Mesendoderm (in vitro differentiated cells): ENCODE data around the gene SELENOH.

Source experiments
- DNase-seq: peaks from one replicate; pipeline ENCODE4 v3.0.0; 2013
- H2AK5ac ChIP-seq: 2 replicates; pipeline ENCODE4 v1.6.1; 2013; ENCODE audit warnings: low read length, inconsistent platforms
- H2BK120ac ChIP-seq: 2 replicates; pipeline ENCODE4 v1.6.1; 2013; ENCODE audit warnings: low read depth, mild to moderate bottlenecking, low read length, moderate library complexity, mixed read lengths
- H2BK15ac ChIP-seq: replicated peaks from 2 replicates; pipeline ENCODE4 v1.6.1; 2013; ENCODE audit warnings: low read depth, mild to moderate bottlenecking, moderate library complexity
- H2BK5ac ChIP-seq: 2 replicates; pipeline ENCODE4 v1.6.1; 2013; ENCODE audit warnings: low read length, inconsistent platforms
- H3K18ac ChIP-seq: 2 replicates; pipeline ENCODE4 v1.6.1; 2013; ENCODE audit warnings: mild to moderate bottlenecking, low read length, mixed read lengths
- H3K23ac ChIP-seq: one replicate; pipeline ENCODE4 v1.6.1; 2013; ENCODE audit warnings: low read length
- H3K27ac ChIP-seq: 2 replicates; pipeline ENCODE4 v1.5.1; 2013; ENCODE audit warnings: low read depth, mild to moderate bottlenecking, inconsistent platforms, low read length, moderate library complexity
- H3K27me3 ChIP-seq: 2 replicates; pipeline ENCODE4 v1.6.1; 2013; ENCODE audit warnings: low read length, control low read depth, mild to moderate bottlenecking, inconsistent platforms; ENCODE audit not compliant: insufficient read depth, poor library complexity
- H3K36me3 ChIP-seq: 2 replicates; pipeline ENCODE4 v1.6.1; 2013; ENCODE audit warnings: low read length, inconsistent platforms; ENCODE audit not compliant: control insufficient read depth, insufficient read depth
- H3K4ac ChIP-seq: one replicate; pipeline ENCODE4 v1.6.1; 2013; ENCODE audit warnings: low read depth, mild to moderate bottlenecking, low read length, moderate library complexity
- H3K4me1 ChIP-seq: 2 replicates; pipeline ENCODE4 v1.6.1; 2013; ENCODE audit warnings: low read depth, low read length, inconsistent platforms; ENCODE audit not compliant: control insufficient read depth
- H3K4me2 ChIP-seq: 2 replicates; pipeline ENCODE4 v1.6.1; 2013; ENCODE audit warnings: low read length
- H3K4me3 ChIP-seq: 2 replicates; pipeline ENCODE4 v1.5.1; 2013; ENCODE audit warnings: mild to moderate bottlenecking, low read length
- H3K56ac ChIP-seq: one replicate; pipeline ENCODE4 v1.6.1; 2013; ENCODE audit warnings: low read length
- H3K79me1 ChIP-seq: 2 replicates; pipeline ENCODE4 v1.6.1; 2013; ENCODE audit warnings: low read length, inconsistent platforms
- H3K79me2 ChIP-seq: 2 replicates; pipeline ENCODE4 v1.6.1; 2013; ENCODE audit warnings: mild to moderate bottlenecking, low read length; ENCODE audit not compliant: control insufficient read depth, insufficient read depth
- H3K9ac ChIP-seq: 2 replicates; pipeline ENCODE4 v1.6.1; 2013; ENCODE audit warnings: low read length, inconsistent platforms
- H4K5ac ChIP-seq: one replicate; pipeline ENCODE4 v1.6.1; 2013; ENCODE audit warnings: low read length
- H4K8ac ChIP-seq: one replicate; pipeline ENCODE4 v1.6.1; 2013; ENCODE audit warnings: low read depth, mild to moderate bottlenecking, control low read depth, low read length, moderate library complexity
- whole genome bisulfite sequencing: extraction: QIAGEN DNeasy Blood & Tissue Kit; methylation state at CpG from one replicate; pipeline ENCODE4 v1.1.7; 2013; ENCODE audit warnings: low lambda C conversion rate, missing lambda C conversion rate; ENCODE audit not compliant: insufficient coverage; ENCODE audit errors: extremely low coverage; 5-methylcytosine and 5-hydroxymethylcytosine counted together

The SELENOH gene

DNA sequence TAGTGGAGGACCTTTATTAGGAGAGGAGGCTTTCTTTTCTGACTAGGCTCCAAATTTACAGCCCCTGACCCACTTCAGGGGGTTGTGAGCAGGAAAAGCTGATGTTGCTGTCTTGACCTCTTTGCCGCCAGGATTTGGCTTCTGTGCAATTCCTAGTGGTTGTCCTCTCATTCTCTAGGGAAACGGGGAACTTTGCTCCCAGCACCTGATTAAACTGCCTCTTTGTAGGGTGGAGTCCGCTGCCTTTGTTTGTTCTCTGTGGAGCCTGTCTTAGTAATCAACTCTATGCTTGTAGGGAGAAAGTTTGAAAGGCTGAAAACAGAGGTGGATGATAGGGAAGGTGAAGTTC, 36.7 kb downstream of the SELENOH start:
- H2BK120ac ChIP-seq, result peak overlapping the region; percentile 7
- no peaks in the 10 kb centered on the region for H3K27me3 ChIP-seq
- H3K36me3 ChIP-seq, result no peaks in the 10 kb centered on the region
- H2BK15ac ChIP-seq, result no peak overlapping the region
- H3K4me2 ChIP-seq, result no peak overlapping the region
- peak; percentile 66 for DNase-seq
- peak overlapping the region; percentile 93 for H3K4ac ChIP-seq
- H3K79me2 ChIP-seq, result peaks cover 69% of the 10 kb centered on the region
- H2AK5ac ChIP-seq, result peak overlapping the region; percentile 37
- H3K4me3 ChIP-seq, result no peak overlapping the region
- no CpG with 5 or more reads among the region's 3 CpGs for WGBS
- peak overlapping the region; percentile 92 for H3K27ac ChIP-seq
- peak overlapping the region; percentile 63 for H3K9ac ChIP-seq
- H4K8ac ChIP-seq, result no peak overlapping the region
- H2BK5ac ChIP-seq, result peak overlapping the region; percentile 52
- no peaks in the 10 kb centered on the region for H3K79me1 ChIP-seq
- no peak overlapping the region for H3K23ac ChIP-seq
- H3K4me1 ChIP-seq, result peaks cover 40% of the 10 kb centered on the region
- no peak overlapping the region for H4K5ac ChIP-seq
- peak overlapping the region; percentile 61 for H3K18ac ChIP-seq
- peak overlapping the region; percentile 79 for H3K56ac ChIP-seq

DNA sequence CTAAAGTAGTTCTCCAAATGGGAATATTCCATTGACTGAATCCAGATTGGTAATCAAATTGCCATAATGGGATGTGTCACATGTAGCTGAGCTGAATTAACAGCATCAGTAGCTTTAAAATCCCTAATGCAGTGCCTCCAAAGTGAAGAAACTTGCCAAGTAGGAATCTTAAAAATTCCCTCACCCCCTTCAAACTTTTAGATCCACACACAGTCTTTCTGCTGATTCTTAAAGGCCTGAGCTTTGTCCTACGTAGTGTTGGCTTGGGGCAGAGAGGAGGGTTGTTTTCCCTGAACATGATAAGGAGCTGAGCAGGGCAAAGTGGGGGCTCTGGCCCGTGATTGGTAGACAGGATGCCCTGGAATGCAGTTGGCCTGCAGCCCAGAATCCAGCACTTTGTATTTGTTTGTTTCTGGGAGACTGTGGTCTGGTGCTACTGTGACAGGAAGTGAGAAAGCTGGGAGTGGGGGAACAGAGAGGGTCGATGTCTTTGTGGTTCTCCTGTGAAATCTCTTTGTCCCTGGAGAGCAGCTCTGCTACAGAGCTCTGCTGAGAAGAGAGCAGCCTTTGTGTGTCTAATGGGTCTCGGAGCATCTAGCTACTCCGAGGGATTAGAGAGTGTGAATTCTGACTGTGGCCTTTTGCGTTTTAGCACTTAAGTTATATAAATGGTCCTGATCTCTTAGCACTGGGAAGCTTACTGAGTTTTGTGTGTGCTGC, 37.2 kb downstream of the SELENOH start:
- Histone ChIP-seq H3K79me2 (peaks cover 68% of the 10 kb centered on the region), H3K27me3 (no peaks in the 10 kb centered on the region), H3K4me3 (no peak overlapping the region), H4K8ac (no peak overlapping the region), H2BK5ac (peak overlapping the region; percentile 52), H4K5ac (no peak overlapping the region), H3K4ac (no peak overlapping the region), H3K27ac (peak overlapping the region; percentile 92), H3K9ac (peak overlapping the region; percentile 63), H3K79me1 (no peaks in the 10 kb centered on the region), H2AK5ac (no peak overlapping the region), H3K23ac (no peak overlapping the region), H3K56ac (peak overlapping the region; percentile 79), H2BK15ac (no peak overlapping the region), H3K36me3 (no peaks in the 10 kb centered on the region), H3K4me2 (no peak overlapping the region), H3K18ac (peak overlapping the region; percentile 61), H2BK120ac (peak overlapping the region; percentile 7), H3K4me1 (peaks cover 40% of the 10 kb centered on the region)
- WGBS, result no CpG with 5 or more reads among the region's 6 CpGs
- DNase-seq, result peak; percentile 99

DNA sequence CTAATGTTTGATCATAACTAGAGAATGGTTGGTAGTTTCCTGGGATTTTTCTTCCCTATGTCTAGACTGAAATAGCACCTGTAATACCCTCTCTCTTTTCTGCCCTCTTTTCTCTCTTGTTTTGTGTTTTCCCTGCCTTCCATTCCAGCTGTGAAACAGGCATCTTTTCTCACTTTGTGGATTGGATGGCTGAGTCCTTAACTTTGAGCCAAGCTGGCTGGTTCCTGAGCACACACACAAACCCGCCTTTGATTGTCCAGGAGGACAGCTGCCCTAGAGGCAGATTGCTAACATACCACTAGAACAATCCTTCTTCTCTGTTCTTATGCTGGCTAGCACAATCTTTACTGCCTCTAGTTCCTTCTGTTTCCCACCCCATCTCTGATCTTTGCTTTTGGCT, 38.0 kb downstream of the SELENOH start:
- no peak overlapping the region for H4K8ac ChIP-seq
- H3K18ac ChIP-seq, result peak overlapping the region; percentile 95
- H4K5ac ChIP-seq, result no peak overlapping the region
- peak overlapping the region; percentile 86 for H2BK15ac ChIP-seq
- peak overlapping the region; percentile 47 for H3K9ac ChIP-seq
- no peak overlapping the region for H3K4me2 ChIP-seq
- H3K4me3 ChIP-seq, result no peak overlapping the region
- H3K27me3 ChIP-seq, result no peaks in the 10 kb centered on the region
- no CpG with 5 or more reads among the region's 1 CpG for WGBS
- H3K79me1 ChIP-seq, result no peaks in the 10 kb centered on the region
- H3K23ac ChIP-seq, result no peak overlapping the region
- peak overlapping the region; percentile 54 for H2BK5ac ChIP-seq
- H3K36me3 ChIP-seq, result no peaks in the 10 kb centered on the region
- H3K4me1 ChIP-seq, result peaks cover 40% of the 10 kb centered on the region
- H3K4ac ChIP-seq, result no peak overlapping the region
- H3K56ac ChIP-seq, result peak overlapping the region; percentile 75
- DNase-seq, result peak; percentile 98
- no peak overlapping the region for H2BK120ac ChIP-seq
- H3K27ac ChIP-seq, result peak overlapping the region; percentile 92
- H2AK5ac ChIP-seq, result no peak overlapping the region
- H3K79me2 ChIP-seq, result peaks cover 69% of the 10 kb centered on the region

DNA sequence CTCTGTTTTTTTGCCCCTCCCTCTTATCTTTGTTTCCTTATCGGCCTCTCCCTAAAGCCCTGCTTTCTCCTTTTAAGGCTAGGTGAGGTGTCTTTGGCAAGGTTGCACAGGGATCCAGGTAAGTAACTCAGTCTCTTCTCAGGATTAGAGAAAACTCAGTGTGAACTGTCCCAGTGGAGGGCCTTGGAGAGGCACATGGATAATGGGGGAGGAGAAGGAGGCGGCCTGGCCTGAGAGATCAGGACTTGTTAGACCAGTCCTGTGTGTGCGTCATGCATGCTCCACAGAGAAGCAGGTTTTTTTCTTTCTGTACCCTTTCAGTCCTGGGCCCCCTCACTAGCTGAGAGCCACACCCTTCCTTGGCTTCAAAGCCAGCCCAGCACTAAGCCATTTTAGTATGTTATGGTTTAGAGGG, 40.2 kb downstream of the SELENOH start:
- H2BK15ac ChIP-seq, result no peak overlapping the region
- peak; percentile 98 for DNase-seq
- H3K36me3 ChIP-seq, result no peaks in the 10 kb centered on the region
- no peak overlapping the region for H4K5ac ChIP-seq
- no peaks in the 10 kb centered on the region for H3K27me3 ChIP-seq
- H3K79me2 ChIP-seq, result peaks cover 70% of the 10 kb centered on the region
- peak overlapping the region; percentile 79 for H3K56ac ChIP-seq
- H3K4ac ChIP-seq, result no peak overlapping the region
- no peak overlapping the region for H3K23ac ChIP-seq
- peak overlapping the region; percentile 78 for H3K18ac ChIP-seq
- H3K9ac ChIP-seq, result peak overlapping the region; percentile 48
- no peak overlapping the region for H3K4me2 ChIP-seq
- no peak overlapping the region for H2AK5ac ChIP-seq
- H3K79me1 ChIP-seq, result no peaks in the 10 kb centered on the region
- H3K4me1 ChIP-seq, result peaks cover 26% of the 10 kb centered on the region
- peak overlapping the region; percentile 92 for H3K27ac ChIP-seq
- no CpG with 5 or more reads among the region's 3 CpGs for WGBS
- peak overlapping the region; percentile 54 for H2BK5ac ChIP-seq
- H3K4me3 ChIP-seq, result no peak overlapping the region
- H2BK120ac ChIP-seq, result no peak overlapping the region
- H4K8ac ChIP-seq, result no peak overlapping the region

DNA sequence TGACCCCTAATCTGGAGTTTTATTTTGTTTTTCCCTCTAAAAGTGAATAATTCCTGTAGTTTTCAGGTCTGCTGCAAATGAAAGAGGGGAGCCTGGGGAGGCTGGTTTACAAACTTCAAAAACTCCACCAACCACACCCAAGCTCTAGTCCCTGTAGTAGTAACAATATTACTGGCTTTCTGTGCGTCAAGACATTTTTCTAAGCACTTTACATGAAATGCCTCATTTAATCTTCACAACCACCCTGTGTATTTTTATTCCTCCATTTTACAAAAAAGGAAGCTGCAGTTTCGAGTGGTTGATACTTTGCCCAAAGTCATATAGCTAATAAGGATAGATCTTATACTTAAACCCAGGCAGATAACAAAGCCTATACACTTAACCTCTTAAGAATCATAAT, 43.8 kb downstream of the SELENOH start:
- no peak for DNase-seq
- Histone ChIP-seq H2BK15ac (no peak overlapping the region), H3K4me3 (no peak overlapping the region), H3K36me3 (no peaks in the 10 kb centered on the region), H3K9ac (no peak overlapping the region), H3K79me2 (peaks cover 79% of the 10 kb centered on the region), H3K18ac (no peak overlapping the region), H3K4ac (no peak overlapping the region), H3K79me1 (peaks cover 1% of the 10 kb centered on the region), H2BK5ac (no peak overlapping the region), H3K23ac (no peak overlapping the region), H3K27me3 (no peaks in the 10 kb centered on the region), H3K27ac (no peak overlapping the region), H3K4me2 (no peak overlapping the region), H4K8ac (no peak overlapping the region), H3K4me1 (peaks cover 7% of the 10 kb centered on the region), H4K5ac (no peak overlapping the region), H3K56ac (no peak overlapping the region), H2AK5ac (no peak overlapping the region), H2BK120ac (no peak overlapping the region)
- no CpG with 5 or more reads among the region's 2 CpGs for WGBS

DNA sequence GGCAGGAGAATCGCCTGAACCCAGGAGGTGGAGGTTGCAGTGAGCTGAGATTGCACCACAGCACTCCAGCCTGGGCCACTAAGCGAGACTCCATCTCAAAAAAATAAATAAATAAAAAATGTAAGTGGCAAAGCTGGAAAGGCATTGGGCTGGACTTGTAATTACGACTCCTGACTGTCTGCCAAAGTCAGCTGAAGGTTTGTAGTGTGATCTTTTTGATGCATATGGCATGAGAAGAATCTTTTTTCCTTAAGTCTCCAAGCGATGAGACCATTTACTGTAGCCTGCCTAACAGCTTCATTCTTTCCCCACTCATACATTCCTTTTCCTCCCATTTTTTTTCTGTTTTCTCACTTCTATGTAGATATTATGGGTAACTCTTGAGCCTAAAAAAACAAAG, 45.1 kb downstream of the SELENOH start:
- no peak overlapping the region for H4K5ac ChIP-seq
- WGBS, result no CpG with 5 or more reads among the region's 4 CpGs
- no peaks in the 10 kb centered on the region for H3K36me3 ChIP-seq
- no peaks in the 10 kb centered on the region for H3K27me3 ChIP-seq
- no peak overlapping the region for H2BK120ac ChIP-seq
- no peak overlapping the region for H3K4me2 ChIP-seq
- no peak overlapping the region for H3K27ac ChIP-seq
- no peak overlapping the region for H3K9ac ChIP-seq
- no peak overlapping the region for H3K4ac ChIP-seq
- H3K79me1 ChIP-seq, result peaks cover 1% of the 10 kb centered on the region
- H4K8ac ChIP-seq, result no peak overlapping the region
- peaks cover 4% of the 10 kb centered on the region for H3K4me1 ChIP-seq
- H2BK15ac ChIP-seq, result no peak overlapping the region
- no peak overlapping the region for H3K4me3 ChIP-seq
- no peak for DNase-seq
- no peak overlapping the region for H2AK5ac ChIP-seq
- no peak overlapping the region for H2BK5ac ChIP-seq
- H3K79me2 ChIP-seq, result peaks cover 86% of the 10 kb centered on the region
- no peak overlapping the region for H3K18ac ChIP-seq
- no peak overlapping the region for H3K23ac ChIP-seq
- no peak overlapping the region for H3K56ac ChIP-seq
